Nephron (organoid): Measurements from ENCODE around the gene ARHGEF10L.

ENCODE experiments used
- H3K27ac Mint-ChIP-seq, 3 experiments: 2 replicates each; pipeline ENCODE4 v1.8.0; 2020; ENCODE audit warnings: mixed read lengths in 3 of 3, mild to moderate bottlenecking in 2 of 3, moderate library complexity in 1 of 3
- H3K27me3 Mint-ChIP-seq: 2 replicates; pipeline ENCODE4 v1.8.0; 2021; ENCODE audit warnings: low read depth, mild to moderate bottlenecking, moderate library complexity, mixed read lengths
- H3K36me3 Mint-ChIP-seq: 2 replicates; pipeline ENCODE4 v1.8.0; 2020; ENCODE audit warnings: low read depth, mixed read lengths
- H3K4me1 Mint-ChIP-seq: 2 replicates; pipeline ENCODE4 v1.8.0; 2020; ENCODE audit warnings: mixed read lengths
- H3K4me3 Mint-ChIP-seq, 3 experiments: 2 replicates each; pipeline ENCODE4 v1.8.0; 2020; ENCODE audit warnings: mild to moderate bottlenecking in 3 of 3, mixed read lengths in 3 of 3, moderate library complexity in 2 of 3
- H3K9me3 Mint-ChIP-seq: 2 replicates; pipeline ENCODE4 v1.8.0; 2020; ENCODE audit warnings: mixed read lengths
- CTCF ChIP-seq, 3 experiments: fragments of 200-600 bp; sonication (generic); IDR thresholded peaks; one replicate each; pipeline ENCODE4 v1.5.0; 2021; ENCODE audit warnings: antibody characterized with exemption in 3 of 3; ENCODE audit not compliant: unreplicated experiment in 3 of 3

Gene ARHGEF10L

GRCh38 chr1:17658837-17659236, 119.3 kb downstream of the ARHGEF10L start:
- Mint-ChIP-seq H3K4me3 (no peak overlapping the region), H3K36me3 (peaks cover 24% of the 10 kb centered on the region), H3K9me3 (no peaks in the 10 kb centered on the region), H3K27me3 (no peaks in the 10 kb centered on the region), H3K27ac (no peak overlapping the region), H3K4me1 (no peaks in the 10 kb centered on the region)
- no peak for TF ChIP-seq CTCF (IDR thresholded peaks at IDR 0.05; ENCODE audit: unreplicated experiment in 3 of 3)

- Mint-ChIP-seq H3K36me3 (peaks cover 26% of the 10 kb centered on the region), H3K9me3 (no peaks in the 10 kb centered on the region), H3K27ac (no peak overlapping the region), H3K4me1 (no peaks in the 10 kb centered on the region), H3K27me3 (peaks cover 3% of the 10 kb centered on the region), H3K4me3 (no peak overlapping the region)
- peak; percentile 81 to 87 (median 86) for TF ChIP-seq CTCF (IDR thresholded peaks at IDR 0.05; ENCODE audit: unreplicated experiment in 3 of 3)
Measured at GRCh38 chr1:17661546-17662157, 122.2 kb downstream of the ARHGEF10L start.

- Mint-ChIP-seq H3K9me3 (no peaks in the 10 kb centered on the region), H3K4me3 (no peak overlapping the region), H3K27me3 (peaks cover 3% of the 10 kb centered on the region), H3K27ac (no peak overlapping the region), H3K36me3 (peaks cover 22% of the 10 kb centered on the region), H3K4me1 (no peaks in the 10 kb centered on the region)
- TF ChIP-seq CTCF (IDR thresholded peaks at IDR 0.05; ENCODE audit: unreplicated experiment in 3 of 3), result no peak
Measured at GRCh38 chr1:17662296-17662695, 122.8 kb downstream of the ARHGEF10L start.

- Mint-ChIP-seq H3K27ac (no peak overlapping the region), H3K36me3 (peaks cover 17% of the 10 kb centered on the region), H3K4me3 (no peak overlapping the region), H3K4me1 (no peaks in the 10 kb centered on the region), H3K9me3 (no peaks in the 10 kb centered on the region), H3K27me3 (peaks cover 3% of the 10 kb centered on the region)
- TF ChIP-seq CTCF (IDR thresholded peaks at IDR 0.05; ENCODE audit: unreplicated experiment in 3 of 3), result no peak
Measured at GRCh38 chr1:17662786-17663185, 123.3 kb downstream of the ARHGEF10L start.

GRCh38 chr1:17663646-17664045, 124.1 kb downstream of the ARHGEF10L start:
- Mint-ChIP-seq H3K27me3 (peaks cover 6% of the 10 kb centered on the region), H3K36me3 (peaks cover 13% of the 10 kb centered on the region), H3K4me1 (no peaks in the 10 kb centered on the region), H3K4me3 (no peak overlapping the region), H3K27ac (no peak overlapping the region), H3K9me3 (no peaks in the 10 kb centered on the region)
- no peak for TF ChIP-seq CTCF (IDR thresholded peaks at IDR 0.05; ENCODE audit: unreplicated experiment in 3 of 3)

GRCh38 chr1:17664322-17664721, 124.8 kb downstream of the ARHGEF10L start:
- Mint-ChIP-seq H3K4me3 (no peak overlapping the region), H3K4me1 (no peaks in the 10 kb centered on the region), H3K9me3 (no peaks in the 10 kb centered on the region), H3K27me3 (peaks cover 6% of the 10 kb centered on the region), H3K36me3 (peaks cover 14% of the 10 kb centered on the region), H3K27ac (no peak overlapping the region)
- TF ChIP-seq CTCF (IDR thresholded peaks at IDR 0.05; ENCODE audit: unreplicated experiment in 3 of 3), result no peak
